Sigmoid colon (tissue), 4 donors: ENCODE data around the gene EPN3.

Experiments used
- CTCF ChIP-seq, 4 experiments: fragments of 450-650 bp in 3 of 4; fragments of 200-600 bp in 1 of 4; IDR thresholded peaks; one replicate each; pipeline ENCODE4 v1.5.1; 2016 to 2019; ENCODE audit warnings: antibody characterized with exemption in 4 of 4, mild to moderate bottlenecking in 3 of 4, moderate library complexity in 2 of 4
- POLR2A ChIP-seq, 2 donors: fragments of 450-650 bp; IDR thresholded peaks; one replicate each; pipeline ENCODE4 v1.6.1; 2016; ENCODE audit warnings: antibody characterized with exemption in 2 of 2, mild to moderate bottlenecking in 2 of 2, moderate library complexity in 2 of 2
- POLR2AphosphoS5 ChIP-seq, 4 donors: sonication (generic); formaldehyde crosslinking; IDR thresholded peaks; one replicate each; pipeline ENCODE4 v1.6.1; 2017; ENCODE audit warnings: antibody characterized with exemption in 4 of 4

- TF ChIP-seq CTCF (IDR thresholded peaks at IDR 0.05) (no peak), POLR2A (IDR thresholded peaks at IDR 0.05) (no peak), POLR2AphosphoS5 (IDR thresholded peaks at IDR 0.05) (no peak)
These were observed 29.2 kb downstream of the EPN3 start for GRCh38 chr17:50561746-50562141.
